ENCODE results near the gene BHMT2.

The BHMT2 gene

GRCh38 chr5:79069488-79070349 is at the start of gene BHMT2, which contains the start of gene DMGDH:
Gene BHMT2 (plus strand): TSS chr5:79069767. CDS start chr5:79069783, 16 bp downstream.
Gene DMGDH (minus strand): TSS chr5:79069674. CDS start chr5:79069620, 54 bp downstream.
- Histone ChIP-seq H3K9me3 (ENCODE audit: control insufficient read depth, insufficient read depth, low read length) (peaks cover 6% of the 10 kb centered on the region; the same call in 1 of the 2 replicates), H3K36me3 (ENCODE audit: insufficient read depth, low read length) (no peaks in the 10 kb centered on the region), H3K4me1 (ENCODE audit: insufficient read depth, low read length) (peaks cover 3% of the 10 kb centered on the region; the same call in 1 of the 2 replicates), H3K9ac (ENCODE audit: low read depth, low read length) (no peak within 1 kb of the TSS)

- peak overlapping the region; percentile 35 for H3K9ac ChIP-seq (ENCODE audit: low read depth, low read length)
- no peaks in the 10 kb centered on the region for H3K9me3 ChIP-seq (ENCODE audit: control insufficient read depth, insufficient read depth, low read length)
- H3K4me1 ChIP-seq (ENCODE audit: insufficient read depth, low read length), result peaks cover 12% of the 10 kb centered on the region; the same call in 1 of the 2 replicates
- H3K36me3 ChIP-seq (ENCODE audit: insufficient read depth, low read length), result no peaks in the 10 kb centered on the region
Observed at GRCh38 chr5:79020861-79021561, 48.6 kb upstream of the BHMT2 start.

- Histone ChIP-seq H3K9me3 (ENCODE audit: control insufficient read depth, insufficient read depth, low read length) (no peaks in the 10 kb centered on the region), H3K36me3 (ENCODE audit: insufficient read depth, low read length) (no peaks in the 10 kb centered on the region), H3K9ac (ENCODE audit: low read depth, low read length) (peak overlapping the region; percentile 35), H3K4me1 (ENCODE audit: insufficient read depth, low read length) (peaks cover 12% of the 10 kb centered on the region; the same call in 1 of the 2 replicates)
Observed at GRCh38 chr5:79021753-79022152, 47.8 kb upstream of the BHMT2 start.

GRCh38 chr5:79022771-79023170 is 46.8 kb upstream of the BHMT2 start:
- Histone ChIP-seq H3K9ac (ENCODE audit: low read depth, low read length) (no peak overlapping the region), H3K36me3 (ENCODE audit: insufficient read depth, low read length) (no peaks in the 10 kb centered on the region), H3K4me1 (ENCODE audit: insufficient read depth, low read length) (peaks cover 12% of the 10 kb centered on the region; the same call in 1 of the 2 replicates), H3K9me3 (ENCODE audit: control insufficient read depth, insufficient read depth, low read length) (no peaks in the 10 kb centered on the region)

- Histone ChIP-seq H3K4me1 (ENCODE audit: insufficient read depth, low read length) (peaks cover 12% of the 10 kb centered on the region; the same call in 1 of the 2 replicates), H3K9ac (ENCODE audit: low read depth, low read length) (no peak overlapping the region), H3K9me3 (ENCODE audit: control insufficient read depth, insufficient read depth, low read length) (no peaks in the 10 kb centered on the region), H3K36me3 (ENCODE audit: insufficient read depth, low read length) (no peaks in the 10 kb centered on the region)
Observed at GRCh38 chr5:79023348-79023747, 46.2 kb upstream of the BHMT2 start.

- Histone ChIP-seq H3K36me3 (ENCODE audit: insufficient read depth, low read length) (no peaks in the 10 kb centered on the region), H3K9me3 (ENCODE audit: control insufficient read depth, insufficient read depth, low read length) (no peaks in the 10 kb centered on the region), H3K9ac (ENCODE audit: low read depth, low read length) (no peak overlapping the region), H3K4me1 (ENCODE audit: insufficient read depth, low read length) (peaks cover 12% of the 10 kb centered on the region; the same call in 1 of the 2 replicates)
Observed at GRCh38 chr5:79023947-79024346, 45.6 kb upstream of the BHMT2 start.

GRCh38 chr5:79025054-79025472 is 44.5 kb upstream of the BHMT2 start:
- no peaks in the 10 kb centered on the region for H3K9me3 ChIP-seq (ENCODE audit: control insufficient read depth, insufficient read depth, low read length)
- peaks cover 12% of the 10 kb centered on the region; the same call in 1 of the 2 replicates for H3K4me1 ChIP-seq (ENCODE audit: insufficient read depth, low read length)
- peak overlapping the region; percentile 40 for H3K9ac ChIP-seq (ENCODE audit: low read depth, low read length)
- H3K36me3 ChIP-seq (ENCODE audit: insufficient read depth, low read length), result no peaks in the 10 kb centered on the region

- Histone ChIP-seq H3K4me1 (ENCODE audit: insufficient read depth, low read length) (no peaks in the 10 kb centered on the region), H3K36me3 (ENCODE audit: insufficient read depth, low read length) (no peaks in the 10 kb centered on the region), H3K9ac (ENCODE audit: low read depth, low read length) (no peak overlapping the region), H3K9me3 (ENCODE audit: control insufficient read depth, insufficient read depth, low read length) (no peaks in the 10 kb centered on the region)
Observed at GRCh38 chr5:79030663-79031484, 38.7 kb upstream of the BHMT2 start.

GRCh38 chr5:79031485-79031867 is 38.1 kb upstream of the BHMT2 start:
- Histone ChIP-seq H3K36me3 (ENCODE audit: insufficient read depth, low read length) (no peaks in the 10 kb centered on the region), H3K9ac (ENCODE audit: low read depth, low read length) (no peak overlapping the region)

GRCh38 chr5:79032031-79032695 is 37.4 kb upstream of the BHMT2 start:
- Histone ChIP-seq H3K9me3 (ENCODE audit: control insufficient read depth, insufficient read depth, low read length) (no peaks in the 10 kb centered on the region), H3K9ac (ENCODE audit: low read depth, low read length) (no peak overlapping the region), H3K4me1 (ENCODE audit: insufficient read depth, low read length) (no peaks in the 10 kb centered on the region), H3K36me3 (ENCODE audit: insufficient read depth, low read length) (no peaks in the 10 kb centered on the region)

More at GRCh38 chr5:79031485-79031867, 38.1 kb upstream of the BHMT2 start:
- H3K9me3 ChIP-seq (ENCODE audit: control insufficient read depth, insufficient read depth, low read length), result no peaks in the 10 kb centered on the region
- H3K4me1 ChIP-seq (ENCODE audit: insufficient read depth, low read length), result no peaks in the 10 kb centered on the region

- H3K36me3 ChIP-seq (ENCODE audit: insufficient read depth, low read length), result no peaks in the 10 kb centered on the region
- H3K9me3 ChIP-seq (ENCODE audit: control insufficient read depth, insufficient read depth, low read length), result no peaks in the 10 kb centered on the region
- no peak overlapping the region for H3K9ac ChIP-seq (ENCODE audit: low read depth, low read length)
- H3K4me1 ChIP-seq (ENCODE audit: insufficient read depth, low read length), result no peaks in the 10 kb centered on the region
Observed at GRCh38 chr5:79032782-79033181, 36.8 kb upstream of the BHMT2 start.

GRCh38 chr5:79035237-79035636 is 34.3 kb upstream of the BHMT2 start:
- H3K9me3 ChIP-seq (ENCODE audit: control insufficient read depth, insufficient read depth, low read length), result no peaks in the 10 kb centered on the region

GRCh38 chr5:79036769-79037168 is 32.8 kb upstream of the BHMT2 start:
- H3K9ac ChIP-seq (ENCODE audit: low read depth, low read length), result no peak overlapping the region
- H3K4me1 ChIP-seq (ENCODE audit: insufficient read depth, low read length), result no peaks in the 10 kb centered on the region
- no peaks in the 10 kb centered on the region for H3K36me3 ChIP-seq (ENCODE audit: insufficient read depth, low read length)
- H3K9me3 ChIP-seq (ENCODE audit: control insufficient read depth, insufficient read depth, low read length), result no peaks in the 10 kb centered on the region

More at GRCh38 chr5:79035237-79035636, 34.3 kb upstream of the BHMT2 start:
- no peaks in the 10 kb centered on the region for H3K36me3 ChIP-seq (ENCODE audit: insufficient read depth, low read length)
- no peak overlapping the region for H3K9ac ChIP-seq (ENCODE audit: low read depth, low read length)
- H3K4me1 ChIP-seq (ENCODE audit: insufficient read depth, low read length), result no peaks in the 10 kb centered on the region

Data from ES-I3 (cell line).